Stimulated activated CD4-positive, alpha-beta T cell treated with anti-CD3 and anti-CD28 coated beads, Interleukin-12 subunit alpha, Interleukin-12 subunit beta, amount 100 ng/mL, for 24 hours (primary cell): ENCODE measurements around the gene PKP4.
"Not testable (repeated sequence)": the region's sequence is repeated elsewhere in the genome, so short reads cannot be mapped to it uniquely, and the experiment has no call there.

Source experiments
- DNase-seq, 2 experiments: peaks; one replicate each; pipeline ENCODE4 v3.0.0-alpha.2; 2020; ENCODE audit warnings: low read depth in 2 of 2

The PKP4 gene

DNA sequence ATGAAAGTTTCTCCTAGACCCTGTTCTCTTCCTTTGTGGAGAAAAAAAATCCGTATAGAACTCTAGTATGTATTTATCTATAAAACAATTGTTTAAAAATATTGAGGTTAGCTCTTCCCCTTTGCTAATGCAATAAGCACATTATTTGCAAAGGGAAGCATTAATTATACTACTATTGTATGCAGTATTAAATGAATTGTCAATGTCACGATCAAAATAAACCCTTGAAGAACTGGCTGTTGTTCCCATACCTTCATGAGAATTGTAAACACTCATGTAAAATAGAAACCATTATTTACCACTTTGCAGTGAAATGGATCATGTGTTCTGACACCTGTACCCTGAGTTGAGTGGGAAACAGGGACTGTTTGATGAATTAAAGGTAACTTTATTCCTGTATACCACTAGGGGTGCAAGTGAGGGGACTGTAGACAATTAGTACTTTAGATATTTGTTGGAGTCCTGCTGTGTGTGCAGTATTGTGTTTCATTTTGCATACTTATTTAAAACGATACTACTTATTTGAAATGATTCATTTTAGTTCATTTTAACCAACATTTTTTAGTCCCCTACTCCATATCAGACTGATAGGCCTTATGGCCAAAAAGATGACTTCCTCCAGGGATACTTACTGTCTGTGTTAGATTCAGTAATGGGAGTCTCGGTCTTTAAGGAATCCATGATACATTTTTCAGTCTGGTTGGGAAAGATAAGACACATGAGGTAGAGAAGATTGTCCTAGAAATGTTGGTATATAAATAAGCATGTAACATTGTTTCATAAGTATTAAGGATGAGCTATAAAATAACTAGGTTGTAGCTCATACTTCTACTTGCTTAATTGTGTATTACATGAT, 7.9 kb downstream of the PKP4 start:
- DNase-seq, result no peak

DNA sequence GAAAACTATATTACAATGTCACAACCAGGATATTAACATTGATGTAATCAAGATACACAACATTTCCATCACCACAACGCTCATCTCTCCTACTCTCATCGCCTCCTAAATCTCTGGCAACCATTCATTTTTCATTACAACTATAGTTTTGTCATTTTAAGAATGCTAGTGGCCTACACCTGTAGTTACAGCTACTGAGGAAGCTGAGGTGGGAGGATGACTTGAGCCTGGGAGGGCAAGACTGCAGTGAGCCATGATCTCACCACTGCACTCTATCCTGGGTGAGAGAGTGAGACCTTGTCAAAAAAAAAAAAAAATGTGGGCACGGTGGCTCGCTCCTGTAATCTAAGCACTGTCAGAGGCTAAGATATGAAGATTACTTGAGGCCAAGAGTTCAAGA, 10.5 kb downstream of the PKP4 start:
- DNase-seq, result no peak

DNA sequence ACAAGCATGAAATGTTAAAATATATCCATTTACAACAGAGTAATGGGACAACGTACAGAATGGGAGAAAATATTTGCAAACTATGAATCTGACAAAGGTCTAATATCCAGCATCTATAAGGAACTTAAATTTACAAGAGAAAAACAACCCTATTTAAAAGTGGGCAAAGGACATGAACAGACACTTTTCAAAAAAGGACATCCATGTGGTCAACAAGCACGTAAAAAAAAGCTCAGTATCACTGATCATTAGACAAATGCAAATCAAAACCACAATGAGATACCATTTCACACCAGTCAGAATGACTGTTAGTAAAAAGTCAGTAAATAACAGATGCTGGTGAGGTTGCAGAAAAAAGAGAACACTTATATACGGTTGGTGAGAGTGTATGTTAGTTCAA, 16.1 kb downstream of the PKP4 start:
- DNase-seq, result not testable (repeated sequence)

DNA sequence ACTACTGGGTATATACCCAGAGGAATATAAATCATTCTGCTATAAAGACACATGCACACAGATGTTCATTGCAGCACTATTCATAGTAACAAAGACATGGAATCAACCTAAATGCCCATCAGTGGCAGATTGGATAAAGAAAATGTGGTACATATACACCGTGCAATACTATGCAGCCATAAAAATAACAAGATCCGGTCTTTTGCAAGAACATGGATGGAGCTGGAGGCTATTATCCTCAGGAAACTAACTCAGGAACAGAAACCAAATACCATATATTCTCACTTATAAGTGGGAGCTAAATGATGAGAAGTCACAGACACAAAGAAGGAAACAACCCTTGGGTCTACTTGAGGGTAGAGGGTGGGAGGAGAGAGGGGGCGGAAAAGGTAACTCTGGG, 16.5 kb downstream of the PKP4 start:
- DNase-seq, result not testable (repeated sequence)

DNA sequence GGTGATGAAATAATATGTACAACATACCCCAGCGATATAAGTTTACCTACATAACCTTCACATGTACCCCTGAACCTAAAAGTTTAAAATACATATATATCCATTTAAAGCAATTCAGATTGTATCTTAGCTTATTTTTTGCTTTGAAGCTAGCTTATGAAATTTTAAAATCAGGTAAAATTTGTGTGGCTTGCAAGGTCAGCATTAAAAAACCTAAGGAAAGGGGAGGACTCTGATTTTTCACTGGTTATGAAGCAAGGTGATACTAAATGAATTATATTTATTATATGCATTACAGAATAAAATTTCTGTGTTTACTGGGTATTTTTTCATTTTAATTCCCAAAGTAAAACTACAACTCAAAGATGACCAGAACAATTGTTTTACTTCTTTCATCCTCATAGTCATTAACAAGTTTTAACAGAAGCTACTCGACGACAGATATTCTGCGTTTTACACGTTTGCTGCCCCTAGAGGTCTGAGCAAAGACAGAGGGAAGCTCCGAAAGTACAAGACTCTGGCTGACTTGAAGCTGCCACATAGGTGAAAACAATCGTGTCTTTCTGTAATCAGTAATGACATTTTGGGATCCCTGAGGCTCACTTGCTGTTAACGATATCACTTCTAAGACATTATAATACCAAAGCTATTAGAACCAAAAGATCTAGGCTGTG, 17.1 kb downstream of the PKP4 start:
- no peak for DNase-seq

DNA sequence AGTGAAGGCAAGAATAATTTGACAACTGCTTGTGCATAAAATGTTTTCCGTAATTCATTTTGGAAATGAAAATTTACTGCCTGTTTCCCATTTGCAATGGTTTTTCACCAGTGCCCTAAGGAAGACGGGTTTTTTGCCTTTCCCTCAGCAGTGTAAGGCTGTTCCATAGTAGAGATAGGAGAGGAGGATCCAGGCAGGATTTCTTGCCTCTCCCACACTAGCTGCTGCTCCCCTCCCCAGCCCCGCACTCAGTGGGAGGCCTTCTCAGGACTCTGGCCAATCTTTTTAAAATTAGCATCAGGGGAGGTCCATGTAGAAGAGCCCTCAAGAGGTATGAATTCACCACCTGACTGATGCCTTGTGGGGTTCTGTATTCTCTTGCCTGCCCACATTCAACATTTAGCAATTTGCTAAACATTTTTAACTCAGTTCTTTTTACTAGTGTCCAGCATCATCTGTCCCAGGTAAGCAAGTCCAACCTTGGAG, 17.8 kb downstream of the PKP4 start:
- DNase-seq, result not testable (repeated sequence)

DNA sequence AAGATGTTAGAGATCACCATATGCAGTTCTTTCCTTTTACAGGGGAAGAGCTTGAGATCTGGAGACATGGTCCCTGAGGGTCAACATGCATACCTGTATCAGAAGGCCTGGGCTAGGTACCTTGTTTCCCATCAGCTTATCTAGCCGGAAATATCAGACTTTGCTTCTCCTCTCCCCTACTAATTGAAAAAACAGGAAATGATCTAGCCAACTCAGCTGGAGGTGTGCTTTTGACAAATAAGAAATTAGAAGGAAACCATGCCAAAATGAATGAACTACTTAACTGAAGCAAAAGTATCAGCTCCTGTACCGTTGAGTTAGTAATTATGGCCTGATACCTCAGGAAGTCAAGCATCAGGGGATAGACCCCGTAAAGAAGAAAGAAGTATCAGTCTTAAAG, 20.4 kb downstream of the PKP4 start:
- DNase-seq, result no peak

DNA sequence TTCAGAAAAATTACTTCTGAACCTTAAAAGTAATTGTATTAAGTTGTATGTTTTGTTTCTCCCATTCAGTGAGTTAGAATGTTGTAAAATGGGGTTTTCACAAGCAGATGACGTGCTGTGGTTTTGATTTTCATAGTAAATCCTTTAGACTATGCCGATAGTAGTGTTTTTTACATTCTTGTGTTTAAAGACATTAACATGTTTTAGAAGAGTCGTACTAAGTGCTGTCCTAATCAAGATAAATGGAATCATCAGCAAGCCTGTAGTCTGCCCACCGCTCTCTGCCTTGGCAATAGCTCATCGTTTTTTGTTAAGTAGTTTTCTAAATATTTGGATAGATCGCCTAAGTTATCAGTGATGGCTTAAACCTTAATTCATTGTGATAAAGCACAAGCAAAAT, 21.5 kb downstream of the PKP4 start:
- DNase-seq, result no peak

DNA sequence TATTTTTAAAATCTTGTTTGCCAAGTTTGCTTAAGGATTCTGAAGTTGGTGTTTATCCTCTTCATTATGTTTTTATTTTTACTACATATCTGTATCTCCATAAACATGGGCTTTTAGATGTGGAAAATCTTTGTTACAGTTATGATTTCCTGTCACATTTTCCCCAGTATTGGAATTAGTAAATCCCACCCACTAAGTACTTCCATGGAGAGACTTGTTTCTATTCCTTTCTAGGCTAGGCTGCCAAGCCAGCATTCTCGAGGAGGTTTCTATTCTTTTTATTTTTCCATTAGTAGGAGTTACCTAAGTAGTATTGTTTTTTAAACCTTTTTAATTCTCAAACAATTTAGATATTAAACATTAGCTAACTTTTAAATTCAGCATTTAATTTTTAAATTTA, 22.1 kb downstream of the PKP4 start:
- DNase-seq, result no peak

DNA sequence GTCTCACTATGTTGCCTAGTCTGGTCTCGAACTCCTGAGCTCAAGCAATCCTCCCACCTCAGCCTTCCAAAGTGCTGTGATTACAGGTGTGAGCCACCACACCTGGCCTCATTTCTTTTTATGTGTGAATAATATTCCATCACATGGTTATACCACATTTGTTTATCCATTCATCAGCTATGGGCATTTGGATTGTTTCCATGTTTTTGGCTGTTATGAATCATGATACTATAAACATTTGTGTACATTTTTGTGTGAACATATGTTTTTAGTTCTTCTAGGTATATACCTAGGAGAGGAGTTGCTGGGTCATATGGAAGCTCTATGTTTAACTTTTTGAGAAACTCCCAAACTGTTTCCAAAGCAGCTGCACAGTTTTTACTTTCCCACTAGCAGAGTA, 24.4 kb downstream of the PKP4 start:
- no peak for DNase-seq

DNA sequence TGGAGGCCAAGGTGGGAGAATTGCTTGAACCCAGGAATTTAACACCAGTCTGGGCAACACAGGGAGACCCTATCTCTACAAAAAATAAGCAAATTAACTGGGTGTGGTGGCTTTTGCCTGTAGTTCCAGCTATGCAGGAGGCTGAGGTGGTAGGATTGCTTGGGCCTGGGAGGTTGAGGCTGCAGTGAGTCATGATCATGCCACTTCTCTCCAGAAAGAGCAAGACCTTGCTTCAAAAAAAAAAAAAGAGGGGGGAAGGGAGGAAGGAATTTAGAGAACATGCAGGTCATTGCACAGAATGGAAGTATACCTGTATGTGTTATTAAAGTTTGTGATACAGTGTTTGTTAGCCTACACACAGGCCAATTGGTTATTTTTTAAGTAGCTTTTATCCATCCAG, 25.8 kb downstream of the PKP4 start:
- DNase-seq, result no peak

DNA sequence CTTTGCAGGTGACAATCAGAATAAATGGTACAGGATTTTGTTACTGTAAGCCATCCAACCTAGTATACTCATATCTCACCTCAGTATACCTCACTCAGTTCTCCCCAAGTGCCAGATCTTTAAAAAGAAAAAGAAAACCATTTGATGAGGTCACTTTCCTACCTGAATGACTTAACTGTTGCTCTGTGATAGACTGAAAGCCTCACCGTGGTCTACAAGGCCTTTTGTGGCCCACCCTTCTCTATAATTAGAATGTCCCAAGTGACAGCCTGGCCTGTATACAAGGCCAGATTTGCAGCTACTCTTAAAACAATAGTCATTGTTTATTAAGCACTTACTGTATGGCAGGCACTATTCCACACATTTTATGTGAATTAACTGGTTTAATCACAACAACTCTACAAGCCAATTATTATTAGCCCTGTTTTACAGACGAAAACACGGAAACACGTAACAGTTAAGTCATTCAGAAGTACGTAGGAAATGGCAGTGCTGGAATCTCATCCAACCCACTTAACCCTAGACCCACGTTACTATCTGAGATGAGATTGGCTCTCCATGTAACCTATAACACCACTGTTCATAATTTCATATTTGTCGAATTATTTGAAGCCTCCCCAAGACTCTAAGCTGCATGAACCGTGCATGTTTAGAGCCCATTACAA, 28.3 kb downstream of the PKP4 start:
- DNase-seq, result no peak

DNA sequence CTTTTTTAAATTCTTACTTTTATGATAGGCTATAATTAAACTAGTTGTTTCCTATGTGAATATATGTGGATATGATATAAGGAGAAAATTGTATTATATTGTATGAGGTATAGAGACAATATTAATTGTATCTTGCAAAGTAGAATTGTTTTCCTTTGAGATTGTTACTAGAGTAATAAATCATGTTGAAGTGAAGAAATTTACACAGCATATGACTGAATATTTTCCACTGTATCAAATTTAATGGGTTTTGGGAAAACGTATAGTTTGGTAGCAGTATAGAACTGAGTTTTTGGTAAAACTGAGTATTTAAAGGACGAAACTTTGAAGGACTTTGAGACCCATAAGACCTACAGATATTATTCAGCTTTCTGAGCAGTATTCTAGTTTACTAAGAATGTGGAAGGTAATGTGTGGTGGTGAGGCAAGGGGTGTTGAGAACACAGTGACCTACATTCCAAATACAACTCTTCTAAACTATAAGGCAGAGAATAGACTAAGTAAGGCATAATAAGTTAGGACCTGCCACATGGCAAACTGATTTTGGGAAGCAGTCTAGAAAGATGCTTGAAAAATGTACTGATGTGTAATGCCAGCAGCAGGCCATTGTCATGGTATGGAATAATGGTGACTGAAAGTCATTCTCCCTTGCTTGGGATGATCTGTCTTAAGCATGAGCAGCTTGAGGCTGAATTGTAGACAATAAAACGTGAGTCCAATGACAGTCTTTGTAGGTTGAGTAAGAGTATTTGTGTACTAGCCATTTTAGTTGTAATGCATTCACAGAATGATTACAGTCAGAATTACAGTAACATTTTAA, 29.6 kb downstream of the PKP4 start:
- no peak for DNase-seq

DNA sequence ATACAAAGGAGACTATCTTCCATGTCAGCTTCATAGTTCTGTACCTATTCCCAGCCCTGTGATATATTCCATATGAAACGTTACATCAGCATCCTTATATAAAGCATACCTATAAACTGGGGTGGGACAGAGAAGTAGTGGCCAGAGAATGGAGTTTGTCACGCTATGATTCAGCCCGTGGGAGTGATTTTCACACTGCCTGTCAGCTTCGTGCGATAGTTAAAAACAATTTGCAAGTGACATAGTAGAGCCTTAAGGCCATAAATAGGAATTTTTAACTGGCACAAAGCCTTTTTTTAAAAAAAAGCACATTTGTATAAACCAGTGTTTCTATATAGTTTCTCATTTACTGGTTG, 30.2 kb downstream of the PKP4 start:
- DNase-seq, result no peak

DNA sequence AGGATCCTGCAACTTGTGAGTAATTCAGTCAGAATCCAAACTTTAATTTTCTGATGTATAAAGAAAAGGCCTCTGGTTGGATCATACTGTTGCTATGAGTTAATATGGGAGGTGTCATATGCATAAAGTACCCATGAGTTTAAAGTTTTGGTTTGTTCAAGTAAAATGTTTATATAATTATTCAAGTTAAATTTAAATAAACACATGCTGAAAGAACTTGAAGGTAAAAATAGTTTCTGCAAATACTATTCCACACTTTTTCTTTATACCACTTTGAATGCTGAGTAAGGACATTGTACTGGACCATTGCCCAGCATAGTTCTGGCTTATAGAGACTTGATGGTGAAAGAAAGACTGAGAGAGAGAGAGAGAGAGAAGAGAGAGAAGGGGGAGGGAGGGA, 30.7 kb downstream of the PKP4 start:
- DNase-seq, result no peak

DNA sequence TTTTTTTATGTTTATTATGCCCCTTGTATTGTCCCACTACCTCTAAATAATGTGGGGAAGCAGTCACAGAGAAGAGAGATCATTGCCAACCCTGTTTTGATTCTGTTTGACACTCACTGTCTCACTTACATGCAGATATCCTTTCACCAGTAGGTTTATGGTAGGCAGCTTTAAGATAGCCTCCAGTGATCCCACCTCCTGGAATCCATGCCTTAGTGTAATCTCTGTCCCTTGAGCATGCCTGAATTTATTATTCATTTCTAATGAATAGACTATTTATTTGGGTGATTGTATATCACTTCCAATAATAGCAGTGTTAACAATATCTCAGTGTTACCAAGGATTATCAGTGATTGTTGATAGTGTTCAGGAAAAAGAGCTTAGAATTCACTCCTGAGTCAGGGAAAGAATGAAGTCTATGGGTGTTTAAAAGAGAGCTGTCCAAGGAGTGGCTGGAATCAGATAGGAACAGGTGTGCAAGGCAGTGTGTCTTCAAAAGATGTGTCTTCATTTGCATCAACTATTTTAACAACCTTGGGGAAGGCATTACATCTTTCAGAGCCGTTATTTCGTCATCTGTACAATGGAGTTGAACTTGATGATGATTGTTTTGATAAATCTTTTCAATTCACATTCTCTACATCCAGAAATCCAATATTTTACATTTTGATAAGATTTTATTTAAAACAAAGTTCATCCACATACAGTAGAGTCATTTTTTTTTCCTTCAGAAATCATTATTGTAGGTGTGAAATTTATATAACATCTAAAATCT, 31.9 kb downstream of the PKP4 start:
- DNase-seq, result no peak

DNA sequence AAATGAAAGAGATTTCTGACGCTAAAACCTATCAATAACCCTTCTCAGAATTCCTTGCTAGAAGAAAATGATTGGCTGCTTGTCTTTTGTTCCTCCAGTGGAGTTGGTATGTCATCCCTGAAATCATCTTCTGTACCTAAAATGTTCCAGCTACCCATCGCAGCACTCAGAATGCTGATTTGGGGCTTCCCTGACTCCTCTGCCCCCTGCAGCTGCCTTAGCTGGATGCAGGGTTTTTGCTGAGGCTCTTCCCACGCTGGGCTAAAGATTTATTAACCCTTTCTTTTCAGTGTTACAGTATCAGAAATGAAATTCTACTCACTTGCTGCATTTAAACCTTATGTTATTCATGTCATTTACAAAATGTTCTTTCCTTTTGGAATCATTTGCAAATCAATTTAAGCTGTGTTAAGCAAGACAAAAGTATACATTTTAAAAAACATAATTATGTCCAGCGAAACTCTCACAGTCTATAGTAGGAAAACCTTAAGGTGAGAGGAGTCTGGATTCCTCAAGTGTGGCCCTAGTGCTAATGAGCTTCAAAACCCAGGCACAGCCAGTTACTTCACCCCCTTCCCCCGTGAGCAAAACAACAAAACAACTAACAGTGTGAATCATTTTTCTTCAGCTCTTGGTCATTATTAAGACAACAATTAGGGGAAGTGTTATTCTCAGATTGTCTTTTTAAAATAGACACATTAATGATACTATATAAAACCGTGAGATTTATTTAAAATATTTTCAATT, 32.8 kb downstream of the PKP4 start:
- DNase-seq, result no peak

DNA sequence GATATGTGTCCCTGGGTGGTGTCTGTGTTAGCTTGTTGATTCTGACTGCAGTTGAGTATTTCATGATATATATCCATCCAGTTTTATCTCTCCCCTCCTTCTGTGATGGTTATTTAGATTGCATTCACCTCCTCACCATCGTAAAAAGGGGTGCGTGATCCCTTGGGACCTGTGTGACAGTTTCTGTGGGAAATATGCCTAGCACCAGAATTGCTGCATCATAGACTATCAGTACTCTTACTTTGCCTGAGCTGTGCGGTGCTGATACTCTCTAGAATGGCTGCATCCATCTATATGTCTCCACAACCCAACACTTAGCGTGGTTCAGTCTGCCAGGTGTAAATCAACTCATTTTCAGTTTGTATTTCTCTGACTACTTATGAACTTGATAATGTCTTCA, 34.3 kb downstream of the PKP4 start:
- DNase-seq, result no peak

DNA sequence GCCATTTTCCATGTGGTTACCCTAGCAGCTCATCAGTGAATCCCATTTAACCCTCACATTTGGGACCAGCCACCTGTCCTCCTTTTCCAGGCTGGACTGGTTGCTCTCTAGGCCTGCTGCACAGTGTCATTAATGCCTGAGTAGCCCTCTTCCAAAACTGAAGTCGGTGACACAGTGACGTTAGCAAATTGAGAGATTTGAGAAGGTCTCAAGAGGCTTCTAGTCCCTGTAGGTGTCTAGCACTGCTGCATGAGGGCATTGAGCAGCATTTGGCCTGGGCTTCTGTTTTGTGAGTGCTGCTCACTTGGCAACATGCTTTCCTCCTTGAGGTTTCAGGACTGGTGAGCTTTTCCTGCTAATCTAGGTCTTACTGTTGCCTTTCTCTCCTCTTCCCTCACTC, 36.7 kb downstream of the PKP4 start:
- no peak for DNase-seq

DNA sequence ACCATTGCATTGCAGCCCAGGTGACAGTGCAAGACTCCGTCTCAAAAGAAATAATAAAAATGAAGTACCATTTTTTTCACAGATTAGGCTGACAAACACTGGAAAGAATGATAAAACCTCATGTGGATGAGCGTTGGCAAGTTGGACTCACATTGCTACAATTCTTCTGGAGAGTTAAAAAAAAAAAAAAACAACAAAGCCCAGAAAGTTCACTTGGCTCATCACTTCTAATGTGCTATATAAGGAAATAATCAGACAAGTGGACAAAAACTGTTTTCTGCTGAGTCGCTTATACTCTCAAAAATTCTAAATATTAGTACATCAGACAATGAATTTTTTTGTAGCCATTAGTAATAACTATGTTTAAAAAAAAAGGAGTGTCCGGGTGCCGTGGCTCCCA, 38.4 kb downstream of the PKP4 start:
- DNase-seq, result no peak

DNA sequence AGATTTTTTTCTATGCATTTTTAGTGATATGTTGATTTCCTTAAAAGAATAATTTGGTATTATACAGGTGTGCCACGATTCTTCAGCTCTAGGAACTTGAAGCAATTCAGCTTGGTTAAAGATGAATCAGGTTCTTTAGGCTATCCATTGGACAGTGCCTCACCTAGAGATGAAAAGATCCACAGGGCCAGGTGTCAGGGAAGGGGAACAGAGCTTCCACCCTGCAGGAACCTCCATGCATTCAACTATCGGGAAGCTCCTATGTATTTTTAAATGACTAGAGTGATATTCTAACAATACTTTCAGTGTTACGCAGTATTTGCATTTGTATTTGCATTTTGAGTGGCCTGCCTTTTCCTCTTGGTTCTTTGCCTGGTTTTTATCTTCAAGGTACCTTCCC, 40.2 kb downstream of the PKP4 start:
- no peak for DNase-seq
